Measurements from ENCODE around the gene DHPS.
"Not testable (repeated sequence)": the region's sequence is repeated elsewhere in the genome, so short reads cannot be mapped to it uniquely, and the experiment has no call there.

Gene DHPS

DNA sequence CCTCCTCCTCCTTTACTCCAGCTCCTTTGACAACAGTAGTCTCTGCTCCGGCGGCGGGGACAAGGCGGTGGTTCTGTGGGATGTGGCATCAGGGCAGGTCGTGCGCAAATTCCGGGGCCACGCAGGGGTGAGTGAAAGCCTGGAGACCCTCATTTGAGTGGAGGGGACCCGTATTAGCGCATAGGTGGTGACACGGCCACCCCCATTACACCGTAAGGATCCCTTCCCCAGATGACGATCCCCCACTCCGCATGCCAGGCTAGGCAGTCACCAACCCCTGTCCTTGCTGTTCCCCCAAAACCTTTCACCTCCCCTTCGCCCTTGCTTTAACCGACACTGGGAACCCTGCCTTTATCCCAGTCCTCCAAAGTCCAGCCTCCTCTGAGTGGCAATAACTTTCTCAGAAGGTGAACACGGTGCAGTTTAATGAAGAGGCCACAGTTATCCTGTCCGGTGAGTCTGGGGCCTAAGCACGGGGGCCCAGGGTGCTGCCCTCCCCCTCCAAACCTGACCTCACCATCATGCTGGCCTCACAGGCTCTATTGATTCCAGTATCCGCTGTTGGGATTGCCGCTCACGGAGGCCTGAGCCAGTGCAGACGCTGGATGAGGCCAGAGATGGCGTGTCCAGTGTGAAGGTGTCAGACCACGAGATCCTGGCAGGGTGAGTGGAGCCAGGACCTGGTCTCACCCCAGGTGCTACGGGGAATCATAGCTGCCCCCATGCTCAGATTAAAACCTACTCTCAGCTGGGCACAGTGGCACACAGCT is 11.3 kb downstream of the DHPS start:
- DNase-seq (ENCODE audit: low spot score) = no peak

DNA sequence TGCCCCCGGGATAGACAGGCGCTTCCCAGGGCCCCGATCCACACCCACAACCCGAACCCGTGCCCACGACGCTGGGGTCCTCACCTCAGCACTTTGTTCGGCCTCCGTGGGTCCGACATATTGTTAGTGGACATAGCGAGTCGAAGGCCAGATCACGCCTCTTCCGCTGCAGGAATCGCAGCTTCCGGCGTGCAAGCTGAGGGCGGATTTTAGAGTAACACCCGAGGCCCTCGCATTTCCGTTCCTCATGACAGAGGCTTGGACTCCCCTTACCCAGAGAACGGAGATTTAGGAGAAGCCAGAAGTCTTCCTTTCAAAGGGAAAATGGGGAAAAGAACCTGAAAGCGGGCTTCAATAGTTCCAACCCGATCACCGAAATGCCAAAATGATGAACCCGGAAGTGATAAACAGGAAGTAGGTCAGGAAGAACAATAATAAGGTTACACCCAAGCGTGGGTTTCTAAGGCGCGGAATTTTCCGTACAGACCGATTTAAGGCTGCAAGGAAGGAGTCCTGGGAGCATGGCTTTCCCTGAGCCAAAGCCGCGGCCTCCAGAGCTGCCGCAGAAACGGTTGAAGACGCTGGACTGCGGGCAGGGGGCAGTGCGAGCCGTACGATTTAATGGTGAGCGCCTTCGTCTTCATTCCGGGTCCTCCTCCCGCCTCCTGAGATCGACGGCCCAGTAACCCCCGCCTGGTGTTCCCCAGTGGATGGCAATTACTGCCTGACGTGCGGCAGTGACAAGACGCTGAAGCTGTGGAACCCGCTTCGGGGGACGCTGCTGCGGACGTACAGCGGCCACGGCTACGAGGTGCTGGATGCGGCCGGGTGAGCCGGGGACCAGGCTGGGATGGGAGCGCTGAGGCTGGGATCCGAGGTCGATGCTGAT is 12.2 kb downstream of the DHPS start:
- DNase-seq (ENCODE audit: low spot score) = peak; percentile 68

- peak; percentile 19 for DNase-seq (ENCODE audit: low spot score)
Observed at GRCh38 chr19:12668932-12669269, 12.8 kb downstream of the DHPS start.

- no peak for DNase-seq (ENCODE audit: low spot score)
Observed at GRCh38 chr19:12668346-12668745, 13.3 kb downstream of the DHPS start.

- no peak for DNase-seq (ENCODE audit: low spot score)
Observed at GRCh38 chr19:12667731-12668302, 13.9 kb downstream of the DHPS start.

GRCh38 chr19:12666265-12667048 is 15.2 kb downstream of the DHPS start, which contains the start of the genes MAN2B1 and WDR83:
Gene MAN2B1, minus strand, starts transcription at chr19:12666742. Its CDS starts 41 bp downstream, at chr19:12666701.
Gene WDR83, plus strand, starts transcription at chr19:12666807. Its CDS starts 2,984 bp downstream, at chr19:12669791.
- DNase-seq (ENCODE audit: low spot score) = peak; percentile 96

DNA sequence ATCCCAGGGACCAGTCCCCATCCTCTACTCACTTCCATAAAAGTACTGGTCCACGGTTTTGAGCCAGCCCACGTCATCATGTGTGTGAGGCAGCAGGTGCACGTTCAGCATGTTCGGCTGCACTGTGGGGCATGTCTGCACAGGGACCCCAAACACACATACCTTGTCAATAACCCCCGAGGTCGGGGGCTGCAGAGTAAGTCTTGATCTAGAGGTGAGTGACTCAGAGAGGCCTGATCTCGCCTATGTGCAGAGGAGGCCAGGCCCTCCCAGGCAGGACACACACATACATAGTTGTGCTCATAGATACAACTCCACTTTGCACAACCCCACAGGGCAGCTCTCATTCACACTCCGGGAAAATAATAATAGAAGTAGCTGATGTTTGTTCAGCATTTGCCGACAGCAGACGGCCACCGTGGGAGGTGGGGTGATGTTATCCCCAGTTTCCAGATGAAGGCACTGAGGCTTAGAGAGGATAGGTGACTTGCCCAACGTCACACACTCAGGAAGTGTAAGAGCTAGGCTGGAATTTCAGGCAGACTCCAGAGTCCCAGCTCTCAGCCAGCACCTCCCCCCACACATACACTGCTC is 15.9 kb downstream of the DHPS start:
- no peak for DNase-seq (ENCODE audit: low spot score)

GRCh38 chr19:12665281-12665573 is 16.5 kb downstream of the DHPS start:
- DNase-seq (ENCODE audit: low spot score) = no peak

DNA sequence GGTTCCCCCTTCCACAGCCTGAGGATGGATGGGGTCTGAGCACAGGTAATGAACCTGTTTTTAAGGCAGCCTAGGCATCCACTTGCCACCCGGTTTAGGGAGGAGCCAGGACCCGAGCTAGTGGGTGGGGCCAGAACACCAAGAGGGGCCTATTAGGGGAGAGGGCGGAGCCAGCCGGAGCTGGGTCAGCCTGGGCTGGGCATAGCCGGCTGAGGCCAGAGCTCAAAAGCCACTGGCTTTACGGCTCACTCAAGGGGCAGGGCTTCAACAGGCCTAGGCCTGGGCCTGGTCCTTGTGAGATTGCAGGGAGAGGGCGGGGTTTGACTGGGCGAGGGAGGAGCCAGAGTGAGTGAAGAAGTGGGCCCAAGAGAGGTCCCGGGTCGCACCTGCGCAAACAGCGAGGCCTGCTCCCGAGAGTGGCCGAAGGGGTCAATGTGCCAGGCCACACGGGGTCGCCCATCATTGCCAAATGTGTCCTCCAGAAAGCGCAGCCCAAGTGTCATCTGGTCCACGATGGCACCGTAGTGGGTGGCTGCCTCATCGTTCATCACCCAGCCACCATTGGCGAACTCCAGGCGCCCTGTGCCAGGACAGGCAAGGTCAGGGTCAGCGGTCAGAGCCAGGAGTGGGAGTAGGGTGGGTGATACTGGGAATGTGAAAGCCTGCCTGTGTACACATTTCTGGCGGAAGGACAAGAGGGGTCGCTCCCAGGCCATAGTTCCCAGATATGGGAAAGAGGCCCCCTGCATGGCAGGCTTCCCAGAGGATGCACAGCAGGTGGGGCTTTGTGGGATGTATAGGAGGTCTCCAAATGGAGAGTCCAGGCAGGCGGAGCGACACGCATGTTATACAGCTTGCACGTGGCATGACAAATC is 17.0 kb downstream of the DHPS start:
- peak; percentile 91 for DNase-seq (ENCODE audit: low spot score)

- DNase-seq (ENCODE audit: low spot score) = no peak
Observed at GRCh38 chr19:12660980-12661379, 20.7 kb downstream of the DHPS start.

GRCh38 chr19:12657966-12658365 is 23.7 kb downstream of the DHPS start:
- DNase-seq (ENCODE audit: low spot score) = peak; percentile 41

GRCh38 chr19:12656899-12657571 is 24.6 kb downstream of the DHPS start:
- DNase-seq (ENCODE audit: low spot score) = peak; percentile 90

GRCh38 chr19:12655546-12655945 is 26.1 kb downstream of the DHPS start:
- DNase-seq (ENCODE audit: low spot score) = no peak

- no peak for DNase-seq (ENCODE audit: low spot score)
Observed at GRCh38 chr19:12652219-12652618, 29.5 kb downstream of the DHPS start.

DNA sequence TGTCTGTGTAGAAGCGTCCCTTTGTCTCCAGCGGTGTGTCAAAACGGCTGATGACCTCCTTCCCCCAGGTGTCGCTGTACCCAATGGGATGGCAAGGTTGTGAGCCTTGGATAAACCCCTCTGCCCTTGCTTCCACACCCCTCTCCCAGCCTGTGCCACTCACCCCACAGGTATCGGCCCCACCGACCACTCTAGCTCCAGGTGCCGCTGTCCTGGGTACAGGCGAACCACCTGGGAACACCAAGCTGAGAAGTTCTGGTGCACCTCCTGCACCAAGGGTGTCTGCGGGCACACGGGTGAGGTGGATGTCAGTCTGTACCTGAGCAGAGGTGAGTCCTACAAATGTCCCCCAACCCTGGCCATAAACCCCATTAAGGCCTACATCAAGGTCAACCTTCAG is 31.7 kb downstream of the DHPS start:
- DNase-seq (ENCODE audit: low spot score) = no peak

DNA sequence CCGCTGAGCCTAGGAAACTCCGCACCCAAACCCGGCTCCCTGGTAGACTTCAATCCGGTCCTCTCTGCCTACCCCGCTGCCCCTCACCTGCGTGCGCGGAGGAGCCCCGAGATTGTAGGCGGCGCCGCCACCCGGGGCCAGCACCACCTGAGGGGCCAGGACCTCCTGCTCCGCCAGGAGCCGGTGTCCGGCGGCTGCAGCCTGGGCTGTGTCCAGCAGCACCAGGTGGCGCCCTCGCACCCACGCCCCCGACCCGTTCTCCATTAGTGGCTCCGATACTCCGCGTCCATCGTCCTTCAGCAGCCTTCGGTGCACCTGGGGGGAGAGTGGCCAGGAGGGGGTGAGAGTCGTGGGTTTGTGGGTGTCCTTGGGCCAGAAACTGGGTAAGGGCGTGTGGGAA is 33.6 kb downstream of the DHPS start:
- peak; percentile 82 for DNase-seq (ENCODE audit: low spot score)

- peak; percentile 92 for DNase-seq (ENCODE audit: low spot score)
Observed at GRCh38 chr19:12647490-12648071, 34.1 kb downstream of the DHPS start.

GRCh38 chr19:12647047-12647446 is 34.6 kb downstream of the DHPS start:
- DNase-seq (ENCODE audit: low spot score) = no peak

GRCh38 chr19:12646551-12646950 is 35.1 kb downstream of the DHPS start:
- DNase-seq (ENCODE audit: low spot score) = no peak

DNA sequence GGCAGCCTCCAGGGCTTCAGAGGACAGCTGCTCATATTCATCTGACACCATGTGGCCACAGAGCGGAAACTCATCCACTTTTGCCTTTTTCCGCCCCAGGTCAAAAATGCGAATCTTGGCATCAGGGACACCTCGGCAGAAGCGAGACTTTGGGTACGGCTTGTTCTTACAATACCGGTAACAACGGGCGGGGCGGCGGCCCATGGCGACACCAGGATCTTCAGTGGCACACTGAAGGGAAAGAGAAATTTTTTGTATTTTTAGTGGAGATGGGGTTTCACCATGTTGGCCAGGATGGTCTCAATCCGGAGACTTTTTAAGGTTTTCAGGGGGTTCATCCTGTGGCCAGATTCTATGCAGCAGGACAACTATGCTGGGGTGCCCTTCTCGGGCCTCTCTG is 38.0 kb downstream of the DHPS start:
- DNase-seq (ENCODE audit: low spot score) = not testable (repeated sequence)
